Coronary artery (tissue), 2 donors: ENCODE results near the gene SRP9.

Source experiments
- DNase-seq: peaks from one replicate; pipeline ENCODE4 v3.0.0-alpha.2; 2017; ENCODE audit warnings: low spot score
- H3K27ac ChIP-seq, 2 donors: fragments of 200-600 bp; sonication (generic); one replicate each; pipeline ENCODE4 v1.5.1; 2016 to 2019
- H3K4me3 ChIP-seq: fragments of 200-600 bp; sonication (generic); 2 replicates; pipeline ENCODE4 v1.5.1; 2016; ENCODE audit warnings: mild to moderate bottlenecking, moderate library complexity
- CTCF ChIP-seq: fragments of 200-600 bp; sonication (generic); IDR thresholded peaks from one replicate; pipeline ENCODE4 v1.5.1; 2019; ENCODE audit warnings: antibody characterized with exemption

The SRP9 gene

GRCh38 chr1:225763716-225764548 is 13.7 kb upstream of the SRP9 start:
- peak overlapping the region; percentile 39 to 63 for H3K27ac ChIP-seq
- no peak for TF ChIP-seq CTCF
- no peak overlapping the region for H3K4me3 ChIP-seq
- no peak for DNase-seq

DNA sequence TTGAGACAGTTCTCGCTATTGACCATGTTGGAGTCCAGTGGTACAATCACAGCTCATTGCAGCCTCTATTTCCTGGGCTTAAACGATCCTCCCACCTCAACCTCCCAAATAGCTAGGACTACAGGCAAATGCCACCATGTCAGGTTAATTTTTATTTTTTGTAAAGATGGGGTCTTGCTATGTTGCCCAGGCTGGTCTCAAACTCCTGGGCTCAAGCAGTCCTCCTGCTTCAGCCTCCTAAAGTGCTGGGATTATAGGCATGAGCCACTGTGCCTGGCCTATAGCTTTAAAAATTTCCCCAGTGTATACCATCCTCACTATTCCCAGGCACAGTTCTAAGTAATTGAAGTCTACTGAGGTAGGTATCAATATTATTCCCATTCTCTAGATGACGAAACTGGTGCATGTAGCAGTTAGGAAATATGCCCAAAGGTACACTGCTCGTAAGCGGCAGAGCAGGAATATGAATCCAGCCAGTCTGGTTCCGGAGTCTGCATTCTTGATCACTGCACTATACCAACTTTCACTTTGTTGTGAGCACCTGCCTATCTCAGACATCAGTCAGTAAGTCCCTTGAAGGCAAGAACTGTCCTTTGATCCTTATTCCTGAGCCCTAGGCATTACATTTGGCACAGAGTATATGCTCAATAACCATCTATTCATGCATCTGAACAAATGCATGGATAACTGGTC is 11.5 kb upstream of the SRP9 start:
- H3K4me3 ChIP-seq: peak overlapping the region; percentile 20
- peak; percentile 7 for DNase-seq
- H3K27ac ChIP-seq: peak overlapping the region; percentile 71 to 88
- no peak for TF ChIP-seq CTCF

DNA sequence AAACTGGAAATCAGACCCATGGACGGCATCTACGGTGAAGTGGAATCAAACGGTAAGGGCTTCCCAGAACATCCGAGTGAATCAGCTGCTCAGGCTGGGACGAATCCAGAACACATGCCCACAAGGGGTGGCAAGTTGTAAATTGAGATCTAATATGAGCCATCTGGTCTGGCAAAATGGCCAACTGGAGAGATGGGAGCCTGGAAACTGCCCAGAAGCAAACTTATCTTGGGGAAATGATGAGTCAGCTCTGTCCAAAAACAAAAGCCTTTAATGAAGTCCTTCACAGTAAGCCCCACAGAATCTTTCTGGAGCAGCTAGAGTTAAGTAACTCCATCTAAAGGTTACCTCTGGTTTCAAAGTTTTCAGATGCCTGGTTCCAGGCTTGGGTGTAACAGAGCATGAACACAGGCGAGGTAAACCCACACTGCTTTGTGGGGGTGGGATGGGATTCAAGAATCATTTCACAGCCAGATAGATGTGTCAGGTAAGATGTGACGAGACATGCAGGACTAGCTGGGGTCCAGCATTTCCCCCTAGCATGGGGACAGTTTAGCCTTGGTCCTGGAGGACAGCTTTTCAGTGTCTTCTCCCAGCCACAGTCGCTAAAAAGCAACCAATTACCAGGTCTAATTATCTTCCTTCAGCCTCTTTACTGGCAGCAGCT is 10.5 kb upstream of the SRP9 start:
- Histone ChIP-seq H3K27ac (peak overlapping the region; percentile 71 to 88), H3K4me3 (peak overlapping the region; percentile 20)
- peak; percentile 78 for DNase-seq
- no peak for TF ChIP-seq CTCF

DNA sequence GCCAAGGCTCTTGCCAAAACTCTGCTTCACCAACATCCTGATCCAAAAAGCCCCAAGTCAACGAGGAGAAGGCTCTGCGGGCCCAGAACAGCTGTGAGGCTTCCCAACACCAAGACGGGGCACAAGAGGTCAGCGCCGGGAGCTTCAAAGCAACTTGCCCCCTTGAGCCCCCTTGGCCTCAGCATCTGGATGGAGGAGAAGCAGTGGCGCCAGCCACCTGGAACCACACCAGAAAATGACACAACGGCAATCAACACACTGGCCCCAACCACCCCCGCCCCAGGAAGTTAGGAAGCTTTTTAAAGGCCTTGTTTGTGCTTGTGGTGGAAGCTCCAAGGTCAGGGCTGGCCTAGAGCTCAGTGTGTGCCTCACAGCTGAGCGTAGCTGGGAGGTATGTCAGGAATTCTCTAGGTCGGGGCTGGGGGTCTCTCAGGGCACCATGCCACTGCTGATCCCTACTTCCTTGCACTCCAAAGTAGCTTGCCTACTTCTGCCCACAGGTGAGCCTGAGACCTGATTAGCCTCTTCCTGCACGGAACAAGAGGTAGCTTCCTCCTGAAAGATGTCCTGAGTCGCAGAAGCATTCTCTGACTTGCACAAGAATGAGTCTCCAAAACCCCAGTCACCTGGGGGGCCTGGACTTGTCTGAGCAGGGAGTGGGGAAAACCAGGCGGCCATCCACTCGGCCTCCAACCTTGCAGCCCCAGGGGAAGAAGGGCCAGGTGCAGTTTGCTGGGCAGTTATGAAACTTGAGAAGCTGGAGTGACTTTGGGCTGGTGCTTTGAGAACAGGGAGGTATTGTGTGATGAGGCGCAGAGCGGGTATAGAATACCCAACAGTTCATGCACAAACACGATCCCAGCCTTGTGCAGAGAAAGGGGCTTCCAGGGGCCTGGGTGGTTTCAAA is 9.7 kb upstream of the SRP9 start:
- Histone ChIP-seq H3K4me3 (peak overlapping the region; percentile 20), H3K27ac (peak overlapping the region; percentile 71 to 88)
- DNase-seq: peak; percentile 81
- no peak for TF ChIP-seq CTCF

DNA sequence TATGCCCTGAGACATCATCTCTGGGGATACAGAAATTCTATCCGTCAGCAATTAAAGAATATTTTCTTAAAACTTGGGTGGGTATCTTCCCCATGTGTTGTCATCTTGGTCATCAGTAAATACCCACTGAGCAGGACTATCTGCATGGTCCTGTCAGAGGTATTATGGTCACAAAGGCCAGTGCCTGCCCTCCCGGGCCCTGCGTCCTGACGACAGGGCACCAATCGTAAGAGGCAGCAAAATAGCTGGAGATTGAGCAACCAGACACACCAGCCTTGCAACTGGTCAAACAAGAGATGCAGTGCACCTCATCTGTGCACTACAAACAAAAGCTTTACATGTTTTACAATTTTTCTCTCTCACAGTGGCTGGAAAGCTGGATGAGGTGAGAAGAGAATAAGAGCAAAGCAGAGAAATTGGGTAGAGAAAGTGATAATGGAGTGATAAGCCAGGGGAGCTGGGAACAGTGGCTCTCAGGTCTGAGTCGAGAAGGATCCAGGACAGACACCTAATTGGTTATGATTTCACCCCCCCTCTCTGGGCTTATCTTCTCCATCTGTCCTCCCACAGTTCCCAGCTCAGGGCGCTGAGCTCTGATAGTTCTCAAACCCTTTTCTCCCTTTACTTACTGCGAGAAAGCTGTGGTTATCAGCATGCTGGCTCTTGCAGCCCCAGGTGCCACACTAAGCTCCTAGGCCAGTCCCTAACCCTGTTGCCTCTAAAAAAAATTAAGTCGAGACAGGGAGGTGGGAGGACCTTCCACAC is 8.8 kb upstream of the SRP9 start:
- peak; percentile 24 for DNase-seq
- Histone ChIP-seq H3K27ac (peak overlapping the region in 1 of 2 donors; percentile 88), H3K4me3 (no peak overlapping the region)
- TF ChIP-seq CTCF: no peak

- no peak for DNase-seq
- no peak overlapping the region for H3K27ac ChIP-seq
- H3K4me3 ChIP-seq: no peak overlapping the region
- no peak for TF ChIP-seq CTCF
Measured at GRCh38 chr1:225769687-225770086, 7.9 kb upstream of the SRP9 start.
